HepG2 (cell line): Measurements from ENCODE around the gene DPP3. TPM values are rescaled to one million over a fixed set of nuclear protein-coding genes. Genes with fewer than 3 reads are reported as not detected.

Source experiments
- ATAC-seq: fragments of 200-7000 bp; cut with Tn5 transposase; 3 replicates; pipeline ENCODE4 v1.9.1; 2020; ENCODE audit warnings: mild to moderate bottlenecking, moderate library complexity
- BruUV-seq: library from RNA; stranded (reverse); fragments of 400-500 nt; replicated peaks from 2 replicates; lab custom pipeline; 2021; lab: Mats Ljungman, UMichigan
- CTCF ChIA-PET: fragments of 300-600 bp; formaldehyde crosslinking; extraction: SDS; loops from one replicate; lab custom pipeline; 2021; ENCODE audit warnings: low total read pairs, inconsistent platforms, low intra/inter-chr PET ratio; lab: Yijun Ruan, JAX
- POLR2A ChIA-PET: fragments of 350-600 bp; sonication (Branson Sonifier 250); formaldehyde crosslinking; loops from one replicate; lab custom pipeline; 2020; ENCODE audit warnings: antibody characterized with exemption, inconsistent platforms; lab: Yijun Ruan, JAX
- DNase-seq: peaks from one replicate; pipeline ENCODE4 v3.0.0-alpha.2; 2015; ENCODE audit warnings: low spot score
- FAIRE-seq: peaks from 3 replicates; lab custom pipeline; 2011; peaks lifted over from hg19 to GRCh38; lab: Jason Lieb, UNC
- H2AFZ ChIP-seq: one replicate; pipeline ENCODE4 v1.6.1; 2011; ENCODE audit warnings: low read length, inconsistent platforms
- H3K27ac ChIP-seq: fragments of 300-600 bp; 3 replicates; pipeline ENCODE4 v1.8.0; 2011; ENCODE audit warnings: mixed run types, mild to moderate bottlenecking, mixed read lengths, low read length, inconsistent platforms; ENCODE audit not compliant: insufficient read depth; ENCODE audit errors: extremely low read length
- H3K27me3 ChIP-seq, 2 experiments: fragments of 200-600 bp in 1 of 2; 2 replicates in 1 of 2; 3 replicates in 1 of 2; pipeline versions ENCODE4 v1.6.0 to v1.8.0; 2011; ENCODE audit warnings: low read length in 2 of 2, mild to moderate bottlenecking in 2 of 2, moderate library complexity in 2 of 2, inconsistent platforms in 1 of 2; ENCODE audit not compliant: insufficient read depth in 2 of 2, control insufficient read depth in 1 of 2
- H3K36me3 ChIP-seq, 2 experiments: fragments of 200-600 bp in 1 of 2; replicated peaks in 1 of 2; 2 replicates in 1 of 2; 3 replicates in 1 of 2; pipeline versions ENCODE4 v1.5.1 to v1.8.0; 2011; ENCODE audit warnings: low read length in 2 of 2, inconsistent platforms in 1 of 2; ENCODE audit not compliant: insufficient read depth in 2 of 2, control insufficient read depth in 1 of 2
- H3K4me1 ChIP-seq: 2 replicates; pipeline ENCODE4 v1.5.1; 2012; ENCODE audit warnings: low read length, inconsistent platforms; ENCODE audit not compliant: insufficient read depth
- H3K4me2 ChIP-seq: 2 replicates; pipeline ENCODE4 v1.6.0; 2011; ENCODE audit warnings: low read depth, low read length, inconsistent platforms
- H3K4me3 ChIP-seq, 3 experiments: fragments of 200-600 bp in 1 of 3; sonication (generic), shearing (Covaris generic) in 1 of 3; replicated peaks in 1 of 3; 2 replicates each; pipeline ENCODE4 v1.5.1; 2011 to 2016; ENCODE audit warnings: low read length in 3 of 3, inconsistent platforms in 2 of 3, low read depth in 2 of 3, mild to moderate bottlenecking in 2 of 3, control low read depth in 1 of 3, mixed read lengths in 1 of 3; ENCODE audit not compliant: insufficient read depth in 1 of 3
- H3K79me2 ChIP-seq: one replicate; pipeline ENCODE4 v1.6.1; 2011; ENCODE audit warnings: low read length, inconsistent platforms; ENCODE audit not compliant: insufficient read depth
- H3K9ac ChIP-seq: 2 replicates; pipeline ENCODE4 v1.6.0; 2011; ENCODE audit warnings: mild to moderate bottlenecking, low read depth, low read length, inconsistent platforms; ENCODE audit not compliant: insufficient read depth
- H3K9me3 ChIP-seq: 2 replicates; pipeline ENCODE4 v1.5.1; 2012; ENCODE audit warnings: mild to moderate bottlenecking, low read length
- H4K20me1 ChIP-seq: 2 replicates; pipeline ENCODE4 v1.6.0; 2011; ENCODE audit warnings: inconsistent platforms, mild to moderate bottlenecking, low read length, moderate library complexity; ENCODE audit not compliant: insufficient read depth
- ARID3A ChIP-seq: IDR thresholded peaks from 2 replicates; pipeline ENCODE4 v1.6.1; 2012; ENCODE audit warnings: low read depth, low read length, improper control_type of control experiment
- BATF2 ChIP-seq: sonication (generic); formaldehyde crosslinking; IDR thresholded peaks from 2 replicates; pipeline ENCODE4 v1.8.0; 2022; ENCODE audit warnings: mild to moderate bottlenecking, missing genetic modification reagents, moderate library complexity
- DZIP1 ChIP-seq: sonication (generic); formaldehyde crosslinking; IDR thresholded peaks from 2 replicates; pipeline ENCODE4 v1.5.0; 2020; ENCODE audit warnings: mild to moderate bottlenecking, missing genetic modification reagents
- KAT7 ChIP-seq: IDR thresholded peaks from 2 replicates; pipeline ENCODE4 v1.6.1; 2018; ENCODE audit warnings: borderline replicate concordance, missing compliant biosample characterization
- MTF1 ChIP-seq: sonication (generic); formaldehyde crosslinking; IDR thresholded peaks from 2 replicates; pipeline ENCODE4 v1.5.0; 2020; ENCODE audit warnings: missing genetic modification reagents
- NFYC ChIP-seq: IDR thresholded peaks from 2 replicates; pipeline ENCODE4 v1.6.1; 2016; ENCODE audit warnings: missing genetic modification reagents, missing compliant biosample characterization
- POLR2G ChIP-seq: fragments of 200-400 bp; formaldehyde crosslinking; IDR thresholded peaks from 2 replicates; pipeline ENCODE4 v1.6.1; 2018; ENCODE audit warnings: mild to moderate bottlenecking, low read depth, low read length, moderate library complexity
- RARA ChIP-seq: IDR thresholded peaks from 2 replicates; pipeline ENCODE4 v1.6.1; 2016; ENCODE audit warnings: missing genetic modification reagents, missing compliant biosample characterization
- TFDP1 ChIP-seq: IDR thresholded peaks from 2 replicates; pipeline ENCODE4 v1.6.1; 2016; ENCODE audit warnings: missing compliant biosample characterization, missing genetic modification reagents, borderline replicate concordance
- TRAFD1 ChIP-seq: sonication (generic); formaldehyde crosslinking; IDR thresholded peaks from 2 replicates; pipeline ENCODE4 v1.5.1; 2020; ENCODE audit warnings: missing genetic modification reagents, mild to moderate bottlenecking, borderline replicate concordance
- ZBTB37 ChIP-seq: sonication (generic); formaldehyde crosslinking; IDR thresholded peaks from 2 replicates; pipeline ENCODE4 v1.4.0; 2020; ENCODE audit warnings: mild to moderate bottlenecking, missing genetic modification reagents
- ZNF101 ChIP-seq: sonication (generic); formaldehyde crosslinking; IDR thresholded peaks from 2 replicates; pipeline ENCODE4 v1.4.0; 2020; ENCODE audit warnings: mild to moderate bottlenecking, low read depth, missing genetic modification reagents, borderline replicate concordance
- ZNF207 ChIP-seq: fragments of 450-650 bp; IDR thresholded peaks from 2 replicates; pipeline ENCODE4 v1.6.1; 2016; ENCODE audit warnings: antibody characterized with exemption, borderline replicate concordance
- ZNF230 ChIP-seq: sonication (generic); formaldehyde crosslinking; IDR thresholded peaks from 2 replicates; pipeline ENCODE4 v1.4.0; 2020; ENCODE audit warnings: mild to moderate bottlenecking, missing genetic modification reagents
- ZNF569 ChIP-seq: sonication (generic); formaldehyde crosslinking; IDR thresholded peaks from 2 replicates; pipeline ENCODE4 v1.5.0; 2020; ENCODE audit warnings: mild to moderate bottlenecking, missing genetic modification reagents, moderate library complexity, borderline replicate concordance
- ZNF674 ChIP-seq: sonication (generic); formaldehyde crosslinking; IDR thresholded peaks from 2 replicates; pipeline ENCODE4 v1.5.0; 2020; ENCODE audit warnings: low read depth, mild to moderate bottlenecking, missing genetic modification reagents
- WGBS: methylation state at CpG from one replicate; pipeline ENCODE4 v1.1.6; 2017; ENCODE audit warnings: low lambda C conversion rate; 5-methylcytosine and 5-hydroxymethylcytosine counted together
- in situ Hi-C: cut with HindIII; loops from 2 replicates; pipeline ENCODE4 v1.10.0; 2017; ENCODE audit warnings: low pct_unique_long_range_greater_than_20kb; ENCODE audit not compliant: extremely low pct_ligation_motif_present
- intact Hi-C: fragments of 100-400 bp; cut with micrococcal nuclease; formaldehyde crosslinking; loops from one replicate; pipeline ENCODE4 v1.10.0; 2022; ENCODE audit not compliant: unreplicated experiment
- polyA plus RNA-seq, 8 experiments: library from polyadenylated mRNA; depleted of rRNA in 3 of 8; stranded (reverse) in 7 of 8; unstranded in 1 of 8; fragments of >200 nt; fragmentation: Illumina TruSeq in 4 of 8; extraction: Trizol in 4 of 8; gene quantifications; 2 replicates each; pipeline versions ENCODE4 v1.2.1 to v1.2.3, GENCODE V29; 2011 to 2016; ENCODE audit warnings: low read depth in 4 of 8, missing spikeins in 1 of 8, mixed read lengths in 1 of 8; ENCODE audit not compliant: insufficient read depth in 1 of 8
- total RNA-seq, 5 experiments: library from RNA; depleted of rRNA; stranded (reverse); fragments of >200 nt; fragmentation: Illumina TruSeq; extraction: Trizol; gene quantifications; 2 replicates each; pipeline ENCODE4 v1.2.3, GENCODE V29; 2016; ENCODE audit warnings: low read depth in 1 of 5

The DPP3 gene
- total and polyA plus RNA-seq, 2 of the 13 experiments (the other 11 are each of a cell fraction or from before 2014, with no cell fraction given) = 38.4 to 59.8 TPM

- ChIA-PET POLR2A (no interaction called here), CTCF (no interaction called here)
- Histone ChIP-seq H3K27ac (no peak overlapping the region), H4K20me1 (no peaks in the 10 kb centered on the region), H3K4me1 (0 out of 2 replicates have a peak, but pooled peaks cover 7% of the 10 kb centered on the region), H3K4me3 (no peak overlapping the region), H3K79me2 (no peaks in the 10 kb centered on the region), H3K9me3 (no peaks in the 10 kb centered on the region), H3K27me3 (no peaks in the 10 kb centered on the region), H3K36me3 (peaks cover 0 to 1% of the 10 kb centered on the region in 2 experiments; a peak in 2 of 5 replicates), H3K4me2 (no peak overlapping the region), H3K9ac (no peak overlapping the region), H2AFZ (no peak overlapping the region)
- intact Hi-C loops (no loop called here), in situ Hi-C loops (no loop called here)
- no peak for DNase-seq
- ATAC-seq = no peak
- no TSS peak for BruUV-seq
- WGBS = 83% methylated on average over 10 of the region's 10 CpGs
- no peak for FAIRE-seq
- TF ChIP-seq DZIP1 (no peak), MTF1 (CRISPR knock-in tag) (no peak), POLR2G (no peak), KAT7 (CRISPR knock-in tag) (no peak), ZNF230 (CRISPR knock-in tag) (no peak), ZNF674 (CRISPR knock-in tag) (no peak), ZNF207 (no peak), ARID3A (no peak), ZNF101 (CRISPR knock-in tag) (no peak), RARA (CRISPR knock-in tag) (no peak), ZBTB37 (CRISPR knock-in tag) (no peak), BATF2 (CRISPR knock-in tag) (no peak), TRAFD1 (no peak), ZNF569 (CRISPR knock-in tag) (no peak), TFDP1 (CRISPR knock-in tag) (no peak), NFYC (CRISPR knock-in tag) (no peak)
These were observed 48.8 kb downstream of the DPP3 start for GRCh38 chr11:66529069-66529468.
